Retinal pigment epithelial cell (primary cell): ENCODE data around the gene TEX53.

Experiments
- DNase-seq: peaks from one replicate; pipeline ENCODE4 v3.0.0-alpha.2; 2010; ENCODE audit warnings: low read depth
- H3K4me3 ChIP-seq: 2 replicates; pipeline ENCODE4 v1.5.1; 2011; ENCODE audit warnings: mild to moderate bottlenecking, low read length, control low read depth, moderate library complexity
- TF ChIP-seq, protein P1 (sequence below): conservative IDR thresholded peaks from 2 replicates; pipeline ENCODE4 v1.5.1; 2011; ENCODE audit warnings: low read depth, low read length, control low read depth, inconsistent platforms

Gene TEX53

GRCh38 chr9:114694146-114694545 is 36.5 kb upstream of the TEX53 start:
- no peak for DNase-seq
- no peak overlapping the region for H3K4me3 ChIP-seq
- TF ChIP-seq, protein P1, sequence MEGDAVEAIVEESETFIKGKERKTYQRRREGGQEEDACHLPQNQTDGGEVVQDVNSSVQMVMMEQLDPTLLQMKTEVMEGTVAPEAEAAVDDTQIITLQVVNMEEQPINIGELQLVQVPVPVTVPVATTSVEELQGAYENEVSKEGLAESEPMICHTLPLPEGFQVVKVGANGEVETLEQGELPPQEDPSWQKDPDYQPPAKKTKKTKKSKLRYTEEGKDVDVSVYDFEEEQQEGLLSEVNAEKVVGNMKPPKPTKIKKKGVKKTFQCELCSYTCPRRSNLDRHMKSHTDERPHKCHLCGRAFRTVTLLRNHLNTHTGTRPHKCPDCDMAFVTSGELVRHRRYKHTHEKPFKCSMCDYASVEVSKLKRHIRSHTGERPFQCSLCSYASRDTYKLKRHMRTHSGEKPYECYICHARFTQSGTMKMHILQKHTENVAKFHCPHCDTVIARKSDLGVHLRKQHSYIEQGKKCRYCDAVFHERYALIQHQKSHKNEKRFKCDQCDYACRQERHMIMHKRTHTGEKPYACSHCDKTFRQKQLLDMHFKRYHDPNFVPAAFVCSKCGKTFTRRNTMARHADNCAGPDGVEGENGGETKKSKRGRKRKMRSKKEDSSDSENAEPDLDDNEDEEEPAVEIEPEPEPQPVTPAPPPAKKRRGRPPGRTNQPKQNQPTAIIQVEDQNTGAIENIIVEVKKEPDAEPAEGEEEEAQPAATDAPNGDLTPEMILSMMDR, result no peak

DNA sequence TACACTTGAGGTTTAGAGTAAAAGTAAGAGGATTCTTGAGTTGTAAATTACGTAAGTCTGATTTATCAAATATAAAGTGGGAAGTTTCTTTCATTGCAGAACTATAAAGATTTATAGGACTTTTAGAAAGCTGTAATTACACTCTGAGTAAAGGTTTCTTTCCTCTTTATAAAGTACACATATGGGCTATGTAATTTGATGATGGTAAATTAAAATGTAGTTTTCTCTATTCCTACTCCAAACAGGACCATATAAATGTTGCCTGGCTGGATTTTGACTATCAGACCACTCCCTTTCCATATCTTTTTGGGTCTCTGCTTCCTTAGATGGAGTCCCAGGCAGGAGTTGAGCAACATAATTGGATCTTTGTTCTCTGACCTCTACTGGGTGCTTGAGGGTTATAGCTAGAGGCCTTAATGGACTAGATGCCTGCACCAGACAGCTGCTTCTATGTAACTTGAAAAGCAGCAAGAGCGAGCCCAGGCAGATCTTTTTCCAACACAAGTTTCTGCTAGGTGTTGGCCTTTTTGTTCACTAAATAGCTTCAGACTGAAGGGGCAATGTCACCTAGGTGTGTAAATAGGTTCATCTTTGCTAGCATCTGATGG is 35.7 kb upstream of the TEX53 start:
- H3K4me3 ChIP-seq, result no peak overlapping the region
- TF ChIP-seq, protein P1, result no peak
- no peak for DNase-seq

DNA sequence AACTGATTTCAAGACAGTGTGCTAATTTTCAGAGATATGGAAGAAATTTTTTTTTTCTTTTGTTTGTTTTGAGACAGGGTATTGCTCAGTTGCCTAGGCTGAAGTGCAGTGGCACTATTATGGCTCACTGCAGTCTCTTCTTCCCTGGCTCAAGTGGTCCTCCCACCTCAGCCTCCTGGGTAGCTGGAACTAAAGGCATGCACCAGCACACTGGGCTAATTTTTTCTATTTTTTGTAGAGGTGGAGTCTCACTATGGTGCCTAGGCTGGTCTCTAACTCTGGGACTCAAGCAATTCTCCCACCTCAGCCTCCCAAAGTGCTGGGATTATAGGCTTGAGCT is 34.3 kb upstream of the TEX53 start:
- DNase-seq, result no peak
- TF ChIP-seq, protein P1, result no peak
- no peak overlapping the region for H3K4me3 ChIP-seq

DNA sequence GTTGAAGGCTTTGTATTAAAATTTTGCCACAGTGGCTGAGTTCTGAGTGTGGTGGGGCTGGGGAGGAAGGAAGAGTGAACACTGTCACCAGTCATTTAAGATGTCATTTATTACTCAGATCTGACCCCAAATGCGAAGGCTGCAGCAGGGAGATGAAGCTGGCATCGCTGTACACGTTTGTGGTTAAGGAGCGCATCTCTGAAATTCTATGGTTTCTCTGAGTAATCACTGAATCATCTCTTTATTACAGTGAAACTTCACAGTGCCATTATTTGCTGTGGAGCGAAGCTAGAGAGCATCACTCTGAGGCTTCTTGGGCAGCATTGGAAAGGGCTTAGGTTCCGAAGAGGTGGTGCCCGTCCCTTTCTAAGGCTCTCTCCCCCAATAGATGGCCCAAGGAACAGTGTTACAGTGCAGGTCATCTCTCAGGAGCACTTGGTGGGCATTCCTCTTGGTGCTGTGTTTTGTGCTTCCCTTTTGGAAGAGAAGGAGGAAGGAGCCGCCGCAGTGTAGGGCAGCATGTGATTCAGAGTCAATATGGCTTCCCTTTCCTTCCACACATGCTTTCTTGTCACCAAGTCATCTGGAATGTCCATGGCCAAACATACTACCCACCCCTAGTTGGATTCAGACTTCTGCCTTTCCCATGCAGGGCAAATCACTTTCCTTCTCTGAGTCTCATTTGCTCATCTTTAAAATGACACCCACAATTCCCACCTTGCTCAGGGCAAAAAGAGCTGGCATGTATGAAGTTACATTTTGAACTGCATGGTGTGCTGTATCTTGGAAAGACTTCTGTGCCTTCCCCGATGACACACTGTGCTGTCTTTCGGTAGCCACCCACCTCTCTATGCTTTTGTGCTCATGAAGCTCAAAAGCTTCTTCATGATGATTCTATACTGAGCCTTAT is 33.7 kb upstream of the TEX53 start:
- DNase-seq, result no peak
- TF ChIP-seq, protein P1, result no peak
- no peak overlapping the region for H3K4me3 ChIP-seq

DNA sequence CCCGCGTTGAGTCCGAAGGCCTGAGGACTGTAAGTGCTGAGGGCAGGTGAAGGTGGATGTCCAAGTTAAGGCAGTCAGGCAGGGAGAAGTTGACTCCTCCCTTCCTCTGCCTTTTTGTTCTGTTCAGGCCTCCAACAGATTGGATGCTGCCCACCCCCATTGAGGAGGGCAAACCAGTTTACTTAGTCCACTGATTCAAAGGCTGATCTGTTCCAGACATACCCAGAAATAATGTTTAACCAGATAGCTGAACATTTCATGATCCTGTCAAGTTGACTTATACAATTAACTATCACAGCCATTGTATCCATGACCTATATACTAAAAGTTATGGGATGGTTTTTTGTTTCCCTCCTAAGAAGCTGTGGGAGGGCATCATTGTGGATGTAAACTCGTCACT is 32.7 kb upstream of the TEX53 start:
- TF ChIP-seq, protein P1, result no peak
- no peak overlapping the region for H3K4me3 ChIP-seq
- no peak for DNase-seq

GRCh38 chr9:114689813-114690212 is 32.2 kb upstream of the TEX53 start:
- TF ChIP-seq, protein P1, result no peak
- DNase-seq, result no peak

More at GRCh38 chr9:114689813-114690212, 32.2 kb upstream of the TEX53 start:
- H3K4me3 ChIP-seq, result no peak overlapping the region
